ENCODE measurements around the gene MPZL1.
"Not testable (repeated sequence)": the region's sequence is repeated elsewhere in the genome, so short reads cannot be mapped to it uniquely, and the experiment has no call there.

The MPZL1 gene

GRCh38 chr1:167717351-167717750, 4.4 kb upstream of the MPZL1 start:
- H3K4me1 Mint-ChIP-seq, result peaks cover 33% of the 10 kb centered on the region
- no peaks in the 10 kb centered on the region for H3K36me3 Mint-ChIP-seq (ENCODE audit: low read depth)
- no peak for DNase-seq
- no peak for TF ChIP-seq CTCF (IDR thresholded peaks at IDR 0.05)
- peak overlapping the region; percentile 97 for H3K4me3 Mint-ChIP-seq
- peaks cover 5% of the 10 kb centered on the region for H3K9me3 Mint-ChIP-seq
- H3K27me3 Mint-ChIP-seq (ENCODE audit: low read depth, poor library complexity), result peaks cover 39% of the 10 kb centered on the region
- H3K27ac Mint-ChIP-seq, result no peak overlapping the region

- no peak for TF ChIP-seq CTCF (IDR thresholded peaks at IDR 0.05)
- H3K27ac Mint-ChIP-seq, result no peak overlapping the region
- peaks cover 1% of the 10 kb centered on the region for H3K36me3 Mint-ChIP-seq (ENCODE audit: low read depth)
- H3K4me1 Mint-ChIP-seq, result peaks cover 39% of the 10 kb centered on the region
- H3K4me3 Mint-ChIP-seq, result no peak overlapping the region
- peaks cover 5% of the 10 kb centered on the region for H3K9me3 Mint-ChIP-seq
- H3K27me3 Mint-ChIP-seq (ENCODE audit: low read depth, poor library complexity), result peaks cover 23% of the 10 kb centered on the region
- DNase-seq, result no peak
Measured at GRCh38 chr1:167718914-167719691, 2.7 kb upstream of the MPZL1 start.

GRCh38 chr1:167719715-167720421, 1.9 kb upstream of the MPZL1 start:
- peaks cover 47% of the 10 kb centered on the region for H3K4me1 Mint-ChIP-seq

GRCh38 chr1:167720965-167721616, 691 bp upstream of the MPZL1 start:
- peak overlapping the region; percentile 9 for H3K27ac Mint-ChIP-seq
- peaks cover 12% of the 10 kb centered on the region for H3K36me3 Mint-ChIP-seq (ENCODE audit: low read depth)
- H3K4me3 Mint-ChIP-seq, result peak overlapping the region; percentile 87
- TF ChIP-seq CTCF (IDR thresholded peaks at IDR 0.05), result no peak
- peaks cover 7% of the 10 kb centered on the region for H3K27me3 Mint-ChIP-seq (ENCODE audit: low read depth, poor library complexity)
- H3K9me3 Mint-ChIP-seq, result no peaks in the 10 kb centered on the region
- no peak for DNase-seq
- H3K4me1 Mint-ChIP-seq, result peaks cover 51% of the 10 kb centered on the region

More at GRCh38 chr1:167719715-167720421, 1.9 kb upstream of the MPZL1 start:
- H3K27ac Mint-ChIP-seq; H3K9me3 Mint-ChIP-seq; DNase-seq; H3K4me3 Mint-ChIP-seq; H3K36me3 Mint-ChIP-seq (ENCODE audit: low read depth): not testable (repeated sequence)
- H3K27me3 Mint-ChIP-seq (ENCODE audit: low read depth, poor library complexity), result peaks cover 17% of the 10 kb centered on the region

GRCh38 chr1:167722152-167722869, 529 bp downstream of the MPZL1 start:
- Mint-ChIP-seq H3K9me3 (no peaks in the 10 kb centered on the region), H3K27me3 (ENCODE audit: low read depth, poor library complexity) (peaks cover 7% of the 10 kb centered on the region), H3K27ac (peak overlapping the region; percentile 18), H3K36me3 (ENCODE audit: low read depth) (peaks cover 22% of the 10 kb centered on the region), H3K4me1 (peaks cover 61% of the 10 kb centered on the region), H3K4me3 (peak overlapping the region; percentile 87)
- TF ChIP-seq CTCF (IDR thresholded peaks at IDR 0.05), result no peak
- peak; percentile 72 for DNase-seq

- no peak for TF ChIP-seq CTCF (IDR thresholded peaks at IDR 0.05)
- Mint-ChIP-seq H3K27me3 (ENCODE audit: low read depth, poor library complexity) (peaks cover 7% of the 10 kb centered on the region), H3K4me1 (peaks cover 64% of the 10 kb centered on the region), H3K9me3 (no peaks in the 10 kb centered on the region), H3K4me3 (peak overlapping the region; percentile 87), H3K27ac (no peak overlapping the region), H3K36me3 (ENCODE audit: low read depth) (peaks cover 27% of the 10 kb centered on the region)
- no peak for DNase-seq
Measured at GRCh38 chr1:167722870-167723251, 1.1 kb downstream of the MPZL1 start.
